ENCODE measurements around the gene TMEM59L. TPM values are rescaled to one million over a fixed set of nuclear protein-coding genes. Genes with fewer than 3 reads are reported as not detected.

Gene TMEM59L
- total and polyA plus RNA-seq, 2 donors (not counting 1 experiment from before 2014, with no cell fraction given) = not detected

DNA sequence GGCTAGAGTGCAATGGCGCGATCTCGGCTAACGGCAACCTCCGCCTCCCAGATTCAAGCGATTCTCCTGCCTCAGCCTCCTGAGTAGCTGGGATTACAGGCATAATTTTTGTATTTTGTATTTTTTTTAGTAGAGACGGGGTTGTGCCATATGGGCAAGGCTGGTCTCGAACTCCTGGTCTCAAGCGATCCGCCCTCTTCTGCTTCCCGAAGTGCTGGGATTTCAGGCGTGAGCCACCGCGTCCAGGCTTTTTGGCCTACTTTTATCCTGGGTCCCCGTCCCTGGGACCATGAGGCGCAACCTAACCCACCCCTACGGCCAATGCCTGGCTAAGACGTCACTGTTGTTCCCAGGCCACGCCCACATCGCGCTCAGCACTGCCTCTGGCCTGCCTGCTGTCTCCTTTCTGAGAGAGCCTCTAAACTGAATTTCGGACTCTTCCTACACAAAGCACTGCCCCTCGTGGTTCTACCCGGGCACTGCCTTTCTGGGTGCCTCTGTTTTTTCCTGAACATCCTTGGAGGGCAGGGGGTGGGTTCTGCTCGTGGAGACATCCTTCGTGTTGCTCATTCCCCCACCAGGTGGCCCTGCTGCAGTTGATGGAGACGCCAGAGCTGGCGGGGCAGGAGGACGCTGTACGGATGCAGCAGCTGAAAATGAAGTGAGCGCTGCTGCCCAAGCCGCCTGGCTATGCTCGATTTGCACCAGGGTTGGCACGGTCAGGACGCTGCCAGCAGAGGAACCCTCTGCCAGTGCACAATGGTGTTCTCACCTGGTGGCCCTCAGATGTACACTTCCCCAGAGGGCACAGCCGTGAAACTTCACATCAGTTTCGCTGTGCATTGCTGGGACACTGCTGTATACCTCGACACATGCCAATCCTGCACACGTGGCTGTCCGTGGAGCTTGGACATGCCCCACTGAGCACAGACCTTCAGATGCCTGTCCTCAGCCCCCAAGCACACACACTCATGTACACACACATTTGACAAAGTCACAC, 22.1 kb upstream of the TMEM59L start:
- H3K79me2 ChIP-seq (ENCODE audit: control insufficient read depth, insufficient read depth, low read length) = no peaks in the 10 kb centered on the region
- no peak overlapping the region for H3K9ac ChIP-seq (ENCODE audit: low read length)
- peak overlapping the region; percentile 96 for H3K4me2 ChIP-seq (replicated peaks; ENCODE audit: low read depth, low read length, poor library complexity, severe bottlenecking)
- intact Hi-C loops (cut with micrococcal nuclease) = no loop called here
- peaks cover 0 to 6% of the 10 kb centered on the region in 2 experiments for H3K36me3 ChIP-seq (replicated peaks in 1 of 2; ENCODE audit: control extremely low read depth in 1 of 2, control insufficient read depth in 1 of 2, extremely low read depth in 1 of 2, insufficient read depth in 2 of 2, low read length in 1 of 2)
- H3K27me3 Mint-ChIP-seq = no peaks in the 10 kb centered on the region
- H3K27ac Mint-ChIP-seq = peak overlapping the region; percentile 56
- ATAC-seq (ENCODE audit: low read depth) = no peak
- H3K4me1 ChIP-seq (ENCODE audit: control insufficient read depth in 2 of 2, insufficient read depth in 2 of 2, low read length in 2 of 2) = peaks cover 29 to 56% of the 10 kb centered on the region in 2 donors
- CTCF ChIA-PET = interaction anchor here (1.1 to 6.3 kb wide), 6 partner anchors 18 to 257 kb away, joined by 4 to 47 read pairs (median 28); partner anchors contain the start of gene UBA52
- peak overlapping the region; percentile 77 for H3K4me3 Mint-ChIP-seq
- H3K4me3 ChIP-seq (ENCODE audit: control extremely low read depth in 1 of 5, extremely low read depth in 1 of 5, insufficient read depth in 1 of 5, low read depth in 2 of 5, low read length in 4 of 5) = peak overlapping the region in 1 of 5 experiments; percentile 77
- H3K27ac ChIP-seq (ENCODE audit: low read length in 2 of 2) = no peak overlapping the region
- no peak overlapping the region for H2AFZ ChIP-seq (ENCODE audit: insufficient read depth, low read depth, low read length, poor library complexity, severe bottlenecking)
- POLR2A ChIA-PET = interaction anchor here (0.7 to 1.6 kb wide), 4 partner anchors 14 to 255 kb away, joined by 3 to 19 read pairs (median 7); partner anchors contain the start of gene ELL
- no peaks in the 10 kb centered on the region for H3K9me3 ChIP-seq (ENCODE audit: control extremely low read depth in 1 of 3, control insufficient read depth in 2 of 3, insufficient read depth in 1 of 3, low read length in 2 of 3)
- WGBS (ENCODE audit: insufficient coverage) = 89% methylated on average over 38 of the region's 40 CpGs
- TF ChIP-seq EZH2 (IDR thresholded peaks at IDR 0.05; ENCODE audit: borderline replicate concordance, insufficient read depth, low read depth, low read length, poor library complexity, severe bottlenecking) = no peak
- TF ChIP-seq, protein P1, sequence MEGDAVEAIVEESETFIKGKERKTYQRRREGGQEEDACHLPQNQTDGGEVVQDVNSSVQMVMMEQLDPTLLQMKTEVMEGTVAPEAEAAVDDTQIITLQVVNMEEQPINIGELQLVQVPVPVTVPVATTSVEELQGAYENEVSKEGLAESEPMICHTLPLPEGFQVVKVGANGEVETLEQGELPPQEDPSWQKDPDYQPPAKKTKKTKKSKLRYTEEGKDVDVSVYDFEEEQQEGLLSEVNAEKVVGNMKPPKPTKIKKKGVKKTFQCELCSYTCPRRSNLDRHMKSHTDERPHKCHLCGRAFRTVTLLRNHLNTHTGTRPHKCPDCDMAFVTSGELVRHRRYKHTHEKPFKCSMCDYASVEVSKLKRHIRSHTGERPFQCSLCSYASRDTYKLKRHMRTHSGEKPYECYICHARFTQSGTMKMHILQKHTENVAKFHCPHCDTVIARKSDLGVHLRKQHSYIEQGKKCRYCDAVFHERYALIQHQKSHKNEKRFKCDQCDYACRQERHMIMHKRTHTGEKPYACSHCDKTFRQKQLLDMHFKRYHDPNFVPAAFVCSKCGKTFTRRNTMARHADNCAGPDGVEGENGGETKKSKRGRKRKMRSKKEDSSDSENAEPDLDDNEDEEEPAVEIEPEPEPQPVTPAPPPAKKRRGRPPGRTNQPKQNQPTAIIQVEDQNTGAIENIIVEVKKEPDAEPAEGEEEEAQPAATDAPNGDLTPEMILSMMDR (IDR thresholded peaks at IDR 0.05) = no peak
- H3K4me1 Mint-ChIP-seq = peaks cover 35% of the 10 kb centered on the region
- no peaks in the 10 kb centered on the region for H3K9me3 Mint-ChIP-seq (ENCODE audit: insufficient read depth)
- H4K20me1 ChIP-seq (ENCODE audit: control insufficient read depth, insufficient read depth, low read length, poor library complexity, severe bottlenecking) = peaks cover 10% of the 10 kb centered on the region
- peak; percentile 54 for DNase-seq
- peaks cover 0 to 2% (median under 1%) of the 10 kb centered on the region in 4 experiments for H3K27me3 ChIP-seq (replicated peaks in 1 of 4; ENCODE audit: control extremely low read depth in 1 of 4, control insufficient read depth in 3 of 4, insufficient read depth in 4 of 4, low read length in 3 of 4)
